Gastroesophageal sphincter (tissue), 3 donors: ENCODE data around the gene MPDU1.

Experiments
- CTCF ChIP-seq, 4 experiments: fragments of 200-600 bp in 2 of 4; fragments of 450-650 bp in 2 of 4; sonication (generic) in 1 of 4; IDR thresholded peaks; one replicate each; pipeline ENCODE4 v1.5.1; 2017 to 2019; ENCODE audit warnings: antibody characterized with exemption in 4 of 4, mild to moderate bottlenecking in 2 of 4, moderate library complexity in 2 of 4
- EP300 ChIP-seq: sonication (generic); formaldehyde crosslinking; IDR thresholded peaks from one replicate; pipeline ENCODE4 v1.6.1; 2017; ENCODE audit warnings: antibody characterized with exemption, mild to moderate bottlenecking
- POLR2A ChIP-seq, 2 donors: fragments of 450-650 bp; IDR thresholded peaks; one replicate each; pipeline ENCODE4 v1.6.1; 2017; ENCODE audit warnings: antibody characterized with exemption in 2 of 2, mild to moderate bottlenecking in 2 of 2, moderate library complexity in 1 of 2
- POLR2AphosphoS5 ChIP-seq: sonication (generic); formaldehyde crosslinking; IDR thresholded peaks from one replicate; pipeline ENCODE4 v1.6.1; 2017; ENCODE audit warnings: antibody characterized with exemption

- TF ChIP-seq CTCF (IDR thresholded peaks at IDR 0.05) (peak in 3 of 4 experiments; percentile 13 to 27 (median 22)), POLR2A (IDR thresholded peaks at IDR 0.05) (peak; percentile 28 to 47), POLR2AphosphoS5 (peak; percentile 55), EP300 (no peak)
Observed at GRCh38 chr17:7583253-7584109, at the start of gene MPDU1.
